CD4-positive, alpha-beta T cell treated with Interleukin-4 for 4 hours (primary cell): ENCODE data around the gene TRMU.
A peak's percentile ranks its signal among the peaks of the same experiment; 100 is the strongest.

Experiments used
- DNase-seq: peaks from one replicate; pipeline ENCODE4 v3.0.0-alpha.2; 2020

Gene TRMU

DNA sequence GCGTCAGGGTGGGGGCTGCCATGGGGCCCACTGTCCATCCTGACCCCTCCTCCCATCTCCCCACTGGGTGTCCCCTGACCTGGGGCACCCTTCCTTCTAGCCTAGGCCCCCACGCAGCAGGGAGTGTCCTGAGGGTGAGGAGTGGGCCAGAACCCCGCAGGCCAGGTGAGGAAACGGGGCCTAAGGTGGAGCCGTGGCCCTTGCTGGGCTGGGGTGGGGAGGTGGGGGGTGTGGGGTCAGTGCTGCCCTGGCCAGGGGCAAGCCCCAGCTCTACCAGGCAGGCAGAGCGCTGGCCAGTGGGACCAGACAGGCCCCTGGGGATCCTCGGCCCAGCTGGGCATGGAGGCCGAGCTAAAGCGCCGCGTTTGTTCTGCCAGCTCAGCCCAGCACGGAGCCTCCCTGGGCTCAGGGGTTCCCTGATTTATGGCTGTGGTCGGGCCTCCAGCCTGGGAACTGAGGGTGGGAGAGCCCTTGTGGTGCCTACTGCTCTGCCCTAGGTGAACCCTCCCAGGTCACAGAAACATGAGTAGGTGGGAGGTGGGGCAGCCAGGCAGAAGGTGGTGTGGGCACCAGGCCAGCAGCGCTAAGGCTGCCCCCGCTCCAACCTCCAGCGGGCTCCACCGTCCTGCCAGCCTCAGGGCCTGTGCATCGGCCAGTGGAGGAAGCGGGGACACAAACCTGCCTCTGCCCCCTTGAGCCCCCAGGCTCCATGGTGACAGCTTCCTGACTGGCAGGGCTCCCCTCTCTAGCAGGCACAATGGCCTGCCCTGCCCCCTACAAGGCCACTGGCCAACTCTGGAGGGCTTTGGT is 22.4 kb downstream of the TRMU start:
- DNase-seq = no peak

DNA sequence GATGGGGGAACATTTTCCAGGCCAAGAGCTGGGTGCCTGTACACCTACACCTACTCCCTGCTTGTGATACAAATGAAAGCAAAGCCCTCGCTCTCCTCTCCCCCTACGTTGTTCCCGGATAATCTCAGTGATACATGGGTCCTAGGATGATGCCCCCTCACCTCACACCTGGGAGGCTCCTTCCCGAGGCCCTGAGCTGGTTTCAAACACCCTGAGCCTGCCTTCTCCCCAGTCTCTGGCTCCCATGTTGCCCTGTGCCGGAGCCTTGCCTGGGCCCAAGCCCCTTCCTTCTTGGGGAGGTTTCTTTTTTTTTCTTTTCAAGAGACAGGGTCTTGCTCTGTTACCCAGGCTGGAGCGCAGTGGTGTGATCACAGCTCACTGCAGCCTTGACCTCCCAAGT is 23.3 kb downstream of the TRMU start:
- no peak for DNase-seq

DNA sequence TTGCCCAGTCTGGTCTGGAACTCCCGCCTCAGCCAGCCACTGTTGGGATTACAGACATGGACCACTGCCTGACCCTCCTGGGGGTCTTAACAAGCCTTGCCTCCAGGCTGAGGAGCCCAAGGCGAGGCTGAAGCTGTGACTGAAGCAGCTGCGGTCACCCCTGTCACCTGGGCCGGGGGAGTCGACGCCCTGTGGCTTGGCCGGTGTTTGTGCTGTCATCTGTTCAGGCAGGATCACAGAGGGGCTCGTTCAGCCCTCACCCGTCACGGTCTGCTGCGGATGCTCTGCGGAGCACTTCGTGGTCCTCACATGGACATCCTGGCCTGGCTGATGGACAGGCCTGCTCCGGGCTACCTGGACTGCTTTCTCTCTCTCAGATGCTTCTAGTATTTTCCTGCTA is 23.8 kb downstream of the TRMU start:
- no peak for DNase-seq

DNA sequence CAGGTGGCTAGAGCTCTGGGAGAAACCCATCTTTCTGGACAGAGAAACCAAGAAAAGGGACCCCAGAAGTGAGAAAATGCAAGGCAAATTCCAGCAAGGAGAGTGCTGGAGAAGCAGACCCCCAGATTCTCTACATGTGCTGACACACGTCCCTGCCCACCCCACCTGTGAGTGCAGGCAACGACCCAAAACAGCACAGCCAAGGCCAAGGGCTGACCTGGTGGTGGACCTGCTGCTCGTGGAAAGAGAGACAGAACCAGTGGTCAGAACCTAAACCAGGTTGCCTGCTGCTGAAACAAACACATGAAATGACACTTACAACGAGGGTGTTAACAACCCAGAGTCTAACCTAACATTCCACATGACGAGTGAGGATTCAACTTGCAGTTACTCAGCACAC is 24.6 kb downstream of the TRMU start:
- DNase-seq = no peak

DNA sequence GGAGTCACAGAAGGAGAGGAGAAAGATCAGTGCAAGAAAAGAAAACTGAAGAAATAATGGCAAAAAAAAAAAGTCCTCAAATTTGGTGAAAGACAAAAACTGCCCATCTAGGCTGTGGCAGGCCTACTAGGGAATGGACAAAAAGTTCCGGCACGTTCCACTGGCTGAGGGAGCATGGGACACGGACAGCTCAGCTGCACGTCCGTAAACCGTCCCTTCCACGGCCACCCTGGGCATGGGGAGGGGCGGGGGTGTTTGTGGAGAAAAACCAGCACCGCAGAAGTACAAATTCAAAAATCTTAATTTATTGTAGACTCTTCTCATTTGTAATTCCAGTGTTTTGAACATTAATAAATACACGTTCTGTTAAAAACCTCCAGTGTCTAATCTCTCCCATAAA is 25.4 kb downstream of the TRMU start:
- no peak for DNase-seq

DNA sequence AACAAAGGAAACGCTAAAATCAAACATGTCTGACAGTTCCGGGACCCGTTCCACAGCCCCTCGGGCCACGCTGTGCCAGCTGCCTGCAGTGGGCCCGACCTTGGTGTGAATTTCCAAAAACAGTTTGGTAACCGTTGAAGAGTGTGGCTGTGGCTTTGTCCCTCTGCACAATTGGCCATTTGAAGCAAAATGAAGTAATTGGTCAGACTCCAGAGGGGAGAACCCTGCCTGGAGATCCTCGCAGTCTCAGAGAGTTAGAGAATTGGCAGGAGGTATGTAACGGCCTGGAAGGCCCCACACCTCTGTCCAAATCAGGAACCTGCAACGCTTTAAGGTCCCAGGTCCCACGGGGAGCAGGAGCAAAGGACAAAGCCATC is 26.3 kb downstream of the TRMU start:
- DNase-seq = no peak

DNA sequence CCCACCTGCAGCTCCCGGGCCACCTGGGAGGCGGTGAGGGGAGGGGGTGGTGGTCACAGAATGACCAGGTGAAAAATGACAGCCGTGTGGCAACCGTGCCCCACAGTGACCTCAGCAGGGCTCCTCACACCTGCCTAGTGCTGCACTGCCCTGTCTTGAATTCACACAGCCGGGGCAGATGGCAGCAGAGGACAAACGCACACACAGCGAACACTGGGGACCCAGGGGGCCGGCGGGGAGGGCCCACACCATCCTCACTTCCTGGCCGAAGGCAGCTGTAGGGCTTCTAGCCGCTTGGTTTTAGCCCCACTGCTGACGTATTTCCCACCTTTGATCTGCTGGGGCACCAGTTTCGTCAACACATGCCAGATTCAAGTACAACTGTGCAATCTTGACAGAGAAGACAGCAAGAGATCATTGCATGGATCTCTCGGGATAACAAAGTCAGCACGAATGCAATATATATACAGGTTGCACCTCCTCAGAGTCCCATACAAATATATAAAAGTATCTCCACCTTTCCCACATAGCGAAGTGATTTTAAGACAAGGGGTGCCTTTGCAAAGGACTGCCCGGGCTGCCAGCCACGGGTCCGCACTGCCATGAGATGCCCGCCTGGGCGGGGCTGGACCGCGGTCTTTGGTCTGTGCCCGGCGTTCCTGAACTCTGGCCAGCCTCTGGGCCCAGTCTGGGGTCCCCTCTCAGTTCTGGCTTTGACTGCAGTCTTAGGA is 26.9 kb downstream of the TRMU start:
- DNase-seq = no peak

DNA sequence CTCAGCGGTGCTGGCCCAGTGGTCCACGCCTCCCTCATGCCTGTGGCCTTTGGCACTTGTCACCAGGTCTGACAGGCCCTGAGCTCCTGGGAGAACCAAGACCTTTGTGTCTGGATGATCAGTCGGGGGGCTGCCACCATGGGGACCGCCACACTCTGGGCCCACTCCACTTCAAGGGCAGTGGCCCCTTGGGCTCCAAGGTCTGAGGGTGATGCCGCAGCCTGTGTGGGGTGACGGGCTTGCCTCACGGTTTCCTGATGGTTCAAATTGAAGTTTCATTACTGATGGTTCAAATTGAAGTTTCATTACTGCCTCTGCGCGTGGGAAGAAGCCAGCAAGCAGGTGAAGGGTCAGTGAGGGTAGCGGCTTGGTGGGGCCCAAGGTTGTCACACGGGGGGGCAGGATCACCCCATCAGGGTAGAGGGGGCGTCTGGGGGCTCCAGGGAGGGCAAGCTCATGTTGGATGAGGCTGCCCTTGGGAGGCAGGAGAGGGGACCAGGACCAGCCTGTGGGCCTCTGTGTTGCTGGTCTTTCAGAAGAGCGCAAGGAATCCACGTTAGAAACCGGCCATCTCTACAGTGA is 27.5 kb downstream of the TRMU start:
- no peak for DNase-seq

DNA sequence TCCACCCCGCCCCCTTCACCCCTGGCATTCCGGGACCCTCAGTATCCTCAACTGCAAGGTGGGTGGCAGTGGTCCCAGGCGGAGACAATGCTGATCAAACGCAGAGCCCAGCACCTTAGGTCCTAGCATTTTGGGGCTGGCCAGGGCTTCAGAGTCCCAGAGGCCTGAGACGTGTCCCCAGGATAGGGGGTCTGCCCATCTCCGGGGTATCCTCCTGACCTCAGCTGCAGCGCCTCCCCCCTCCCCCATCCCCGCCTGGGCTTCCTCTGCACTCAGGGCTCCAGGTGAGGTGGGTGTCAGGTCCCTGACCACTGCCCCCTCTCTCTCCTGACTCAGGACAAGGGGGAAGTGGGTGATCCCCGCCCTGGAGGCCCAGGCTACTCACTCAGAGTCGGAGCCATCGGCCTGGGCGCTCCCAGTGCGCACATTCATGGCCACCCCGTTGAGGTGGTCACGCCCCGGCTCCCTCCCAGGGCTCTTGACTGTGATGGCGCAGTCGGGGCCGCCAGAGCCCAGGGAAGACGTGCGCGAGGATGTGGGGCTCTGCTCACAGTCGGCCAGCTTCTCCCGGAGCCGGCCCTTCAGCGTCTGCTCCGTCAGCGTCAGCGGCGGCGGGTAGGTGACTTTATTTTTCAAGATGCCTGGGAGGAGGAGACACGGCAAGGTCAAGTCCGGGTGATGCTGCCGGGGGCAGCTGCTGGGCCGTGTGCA is 28.3 kb downstream of the TRMU start:
- no peak for DNase-seq

DNA sequence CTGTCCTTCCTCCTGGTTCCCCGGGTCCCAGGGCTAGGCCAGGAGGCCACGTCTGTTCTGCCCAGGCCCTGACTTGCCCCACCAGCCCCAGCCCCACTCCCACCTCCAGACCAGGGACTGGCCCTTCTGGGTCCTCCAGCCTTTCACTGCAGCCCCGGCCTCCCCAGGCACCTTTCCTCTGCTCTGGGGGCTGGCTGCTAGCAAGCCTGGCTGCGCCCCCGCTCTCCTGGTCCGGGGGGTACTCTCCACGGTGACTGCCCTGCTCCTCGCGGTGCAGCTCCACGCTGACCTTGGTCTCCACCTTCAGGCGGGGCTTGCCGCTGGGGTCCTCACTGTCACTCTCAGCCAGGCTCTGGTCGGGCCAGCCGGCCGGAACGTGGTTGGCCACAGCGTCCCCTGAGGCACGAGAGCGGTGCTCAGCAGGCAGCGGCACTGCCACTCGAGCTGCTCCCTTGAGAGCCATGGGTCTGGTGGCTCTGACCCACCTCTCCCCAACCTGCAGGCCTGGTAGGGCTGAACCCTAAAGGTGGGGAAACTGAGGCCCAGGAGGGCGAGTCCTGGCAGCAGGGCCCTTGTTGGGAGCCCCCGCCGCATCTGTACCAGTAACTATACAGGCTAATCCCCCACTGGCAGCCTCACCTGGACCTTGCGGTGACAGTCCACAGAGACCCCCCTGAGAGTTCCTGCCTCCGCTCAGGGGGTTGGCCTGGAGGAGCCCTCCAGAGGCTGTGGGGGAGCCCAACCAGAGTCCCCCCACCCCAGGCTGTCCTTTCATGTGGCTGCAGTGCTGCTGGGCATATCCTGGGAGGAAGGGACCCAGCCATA is 29.0 kb downstream of the TRMU start:
- no peak for DNase-seq

DNA sequence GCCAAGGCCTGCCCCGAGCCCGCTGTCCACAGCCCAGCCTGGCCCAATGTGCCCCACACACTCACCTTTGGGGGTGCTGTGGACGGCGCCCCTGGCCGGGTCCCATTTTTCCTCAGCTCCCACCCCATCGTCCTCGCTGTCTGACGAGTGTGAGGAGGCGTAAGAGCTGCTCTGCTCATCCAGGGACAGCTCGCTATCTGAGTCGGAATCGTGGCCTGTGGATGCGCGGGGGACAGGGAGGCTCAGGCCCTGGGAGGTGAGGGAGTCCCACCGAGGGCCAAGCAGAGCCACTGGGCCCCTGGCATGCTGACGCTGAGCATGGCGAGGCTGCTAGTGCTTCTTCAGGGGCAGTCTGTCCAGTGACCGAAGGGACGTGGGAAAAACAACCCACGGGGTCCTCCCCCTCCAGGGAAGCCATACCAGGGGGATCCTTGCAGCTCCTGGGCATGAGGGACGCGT is 29.7 kb downstream of the TRMU start:
- DNase-seq = no peak

DNA sequence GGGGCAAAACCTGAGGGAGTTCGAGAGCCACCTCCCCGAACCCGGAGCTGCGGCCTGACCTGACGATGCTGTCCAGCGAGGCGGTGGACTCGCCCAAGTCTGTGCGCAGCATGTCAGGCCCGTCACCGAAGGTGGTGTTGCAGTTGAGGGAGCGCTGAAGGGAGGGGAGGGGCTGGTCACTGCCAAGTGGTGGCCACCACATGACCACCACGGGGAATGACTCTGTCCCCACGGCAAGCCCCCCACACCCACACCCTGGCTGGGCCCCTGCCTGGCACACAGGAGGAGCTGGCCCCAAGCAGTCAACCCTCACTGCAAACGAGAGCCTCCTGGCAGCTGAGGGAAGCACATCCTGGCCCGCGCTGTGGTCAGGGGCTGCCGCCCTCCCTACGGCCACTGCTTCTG is 30.8 kb downstream of the TRMU start:
- DNase-seq = no peak

DNA sequence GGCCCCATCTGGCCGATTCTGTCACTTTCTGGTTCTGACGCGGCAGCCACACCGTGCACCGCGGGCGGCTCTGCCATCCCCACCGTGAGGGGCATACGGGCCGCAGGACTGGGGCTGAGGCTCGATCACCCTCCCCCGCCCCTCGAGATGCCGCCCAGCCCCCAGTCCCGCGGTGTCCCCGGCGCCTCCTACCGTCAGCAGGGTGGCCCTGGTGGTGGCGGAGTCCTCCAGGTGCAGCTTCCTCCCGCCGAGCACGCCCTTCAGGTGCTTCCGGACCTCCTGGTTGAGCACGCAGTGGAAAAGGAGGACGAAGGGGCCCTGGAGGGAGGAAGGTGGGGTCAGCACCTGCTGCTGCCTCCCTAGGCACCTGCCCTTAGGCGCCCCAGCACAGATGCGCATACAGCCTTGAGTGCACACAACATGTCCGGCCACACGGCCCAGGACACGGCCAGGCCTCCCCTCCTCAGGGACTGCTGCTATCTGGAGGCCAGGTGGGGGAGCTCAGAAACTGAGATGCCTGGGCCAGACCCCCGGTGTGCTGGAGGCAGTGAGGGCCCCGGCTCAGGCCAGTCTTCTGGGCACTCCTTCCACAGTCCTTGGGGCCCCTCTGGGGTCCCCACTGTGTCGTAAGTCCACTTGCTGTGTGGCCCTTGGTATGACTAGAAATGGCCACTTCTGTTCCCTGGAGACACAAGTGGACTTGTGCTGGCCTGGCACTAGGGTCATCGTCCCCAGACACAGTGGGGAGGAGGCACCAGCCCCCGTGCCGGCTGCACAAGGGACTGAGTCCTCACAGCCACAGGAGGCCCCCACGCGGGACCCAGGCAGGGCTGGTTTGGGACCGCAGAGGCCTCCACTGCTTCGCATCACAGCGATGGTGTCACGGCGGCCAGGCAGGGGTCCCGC is 31.5 kb downstream of the TRMU start:
- no peak for DNase-seq

DNA sequence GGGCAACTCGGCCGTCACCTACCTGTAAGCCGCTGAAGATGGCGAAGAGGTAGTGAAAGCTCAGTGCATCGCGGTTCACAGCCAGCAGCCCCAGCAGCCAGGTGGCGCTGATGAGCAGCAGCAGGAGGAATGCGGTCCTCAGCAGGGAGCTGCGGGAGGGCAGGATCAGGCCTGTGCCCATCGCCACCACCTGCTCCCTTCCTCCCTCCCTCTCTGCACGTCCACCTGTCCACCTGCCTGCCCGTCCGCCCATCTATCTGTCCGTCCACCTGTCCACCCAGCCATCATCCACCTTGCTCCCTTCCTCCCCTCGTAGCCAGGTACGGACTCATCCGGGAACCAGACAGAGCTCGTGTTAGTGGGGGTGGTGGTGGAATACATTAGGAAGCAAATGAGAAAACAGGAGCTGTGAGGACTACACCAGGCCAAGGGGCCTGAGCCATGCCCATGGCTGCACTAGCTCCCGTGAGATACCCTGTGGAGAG is 32.2 kb downstream of the TRMU start:
- DNase-seq = peak; percentile 57

DNA sequence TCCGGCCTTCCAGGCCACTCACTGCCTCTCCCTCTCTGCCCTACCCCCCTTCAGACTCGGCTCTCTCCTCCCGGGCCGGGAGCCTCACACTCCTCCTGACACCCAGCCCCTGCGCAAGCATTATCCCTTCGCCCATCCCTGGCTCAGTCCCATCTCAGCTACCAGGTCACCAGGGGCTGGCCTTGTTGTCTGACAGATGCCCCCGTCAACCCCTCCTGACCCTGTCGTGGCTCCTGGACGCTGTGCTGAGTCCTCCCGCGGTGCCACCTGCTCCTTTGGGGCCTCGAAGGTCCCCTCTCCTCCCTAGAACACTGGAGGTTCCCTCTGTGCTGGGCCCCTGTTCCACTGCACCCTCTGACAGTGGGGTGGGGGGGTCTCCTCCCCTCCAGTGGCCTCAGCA is 32.9 kb downstream of the TRMU start:
- DNase-seq = no peak

DNA sequence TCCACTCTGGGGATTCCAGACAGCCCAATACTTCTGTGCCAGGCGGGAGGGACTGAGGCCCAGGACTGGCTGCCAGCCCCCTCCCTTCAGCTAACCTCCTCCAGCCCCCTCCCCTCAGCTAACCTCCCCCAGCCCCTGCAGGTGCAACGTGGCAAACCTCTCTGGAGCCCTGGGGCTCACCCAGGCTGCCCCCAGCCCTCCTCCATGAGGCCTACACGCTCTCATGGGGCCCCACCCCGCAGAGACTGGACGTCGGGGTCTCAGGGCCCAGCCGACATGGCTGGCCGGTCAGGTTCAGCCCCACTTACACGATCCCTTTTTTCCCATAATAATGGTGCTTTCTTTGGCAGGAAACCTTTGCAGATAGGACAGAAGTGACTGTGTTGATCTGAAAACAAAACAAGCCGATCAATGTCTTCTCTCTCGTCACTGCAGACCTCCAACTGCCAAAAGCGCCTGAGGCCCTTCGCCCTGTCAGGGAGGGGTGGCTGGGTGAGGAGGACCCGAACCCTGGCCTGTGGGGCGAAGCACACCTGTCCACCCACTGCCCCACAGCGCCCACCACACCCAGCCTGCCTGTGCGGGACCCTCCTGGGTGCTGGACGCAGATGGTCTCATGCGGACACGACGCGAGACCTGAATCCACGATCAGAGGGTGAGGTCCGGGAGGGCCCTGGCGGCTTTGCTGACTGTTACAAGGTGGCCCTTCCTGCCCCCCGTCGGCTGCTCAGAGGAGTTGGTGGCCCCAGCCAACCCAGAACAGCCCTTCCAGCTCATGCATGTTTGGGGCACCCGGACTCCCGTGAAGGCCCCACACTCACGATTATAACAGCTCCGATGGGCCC is 33.6 kb downstream of the TRMU start:
- no peak for DNase-seq

DNA sequence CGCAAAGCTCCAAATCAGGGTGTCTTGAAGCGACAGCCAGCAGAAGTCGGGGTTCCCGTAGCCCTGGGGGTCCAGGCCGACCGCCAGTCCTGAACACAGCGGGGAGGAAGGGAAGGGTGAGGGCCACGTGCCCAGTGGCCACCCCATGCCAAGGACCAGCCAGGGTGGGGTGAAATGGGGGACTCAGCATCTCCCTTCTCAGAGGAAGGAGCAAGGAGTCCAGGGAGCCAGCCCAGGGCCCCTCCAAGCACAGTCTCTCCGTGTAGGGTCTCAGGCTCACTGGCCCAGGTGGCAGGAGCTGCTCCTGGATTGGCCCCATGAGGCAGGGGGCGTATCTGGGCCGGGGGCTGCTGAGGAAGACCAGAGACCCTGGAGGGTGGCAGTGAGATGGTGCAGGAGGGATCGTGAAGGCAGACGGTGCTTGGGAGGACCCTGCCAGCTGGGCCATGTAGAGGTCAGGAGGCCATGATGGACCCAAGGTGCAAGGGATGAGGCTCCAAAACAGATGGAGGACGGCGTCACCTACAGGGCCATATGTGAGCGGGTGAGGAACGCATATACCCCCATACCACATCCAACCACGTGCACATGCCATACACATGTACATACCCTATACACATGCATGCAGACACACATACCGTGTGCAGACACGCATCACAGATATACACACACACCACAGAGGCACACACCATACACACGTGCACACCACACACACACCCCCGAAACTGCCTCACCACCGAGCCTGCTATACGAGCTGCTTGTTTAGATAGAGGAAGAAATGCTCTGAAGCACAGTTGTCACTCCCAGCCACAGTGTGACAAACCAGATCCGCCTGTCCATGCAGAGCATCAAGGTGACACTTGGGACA is 34.4 kb downstream of the TRMU start:
- DNase-seq = peak; percentile 29

DNA sequence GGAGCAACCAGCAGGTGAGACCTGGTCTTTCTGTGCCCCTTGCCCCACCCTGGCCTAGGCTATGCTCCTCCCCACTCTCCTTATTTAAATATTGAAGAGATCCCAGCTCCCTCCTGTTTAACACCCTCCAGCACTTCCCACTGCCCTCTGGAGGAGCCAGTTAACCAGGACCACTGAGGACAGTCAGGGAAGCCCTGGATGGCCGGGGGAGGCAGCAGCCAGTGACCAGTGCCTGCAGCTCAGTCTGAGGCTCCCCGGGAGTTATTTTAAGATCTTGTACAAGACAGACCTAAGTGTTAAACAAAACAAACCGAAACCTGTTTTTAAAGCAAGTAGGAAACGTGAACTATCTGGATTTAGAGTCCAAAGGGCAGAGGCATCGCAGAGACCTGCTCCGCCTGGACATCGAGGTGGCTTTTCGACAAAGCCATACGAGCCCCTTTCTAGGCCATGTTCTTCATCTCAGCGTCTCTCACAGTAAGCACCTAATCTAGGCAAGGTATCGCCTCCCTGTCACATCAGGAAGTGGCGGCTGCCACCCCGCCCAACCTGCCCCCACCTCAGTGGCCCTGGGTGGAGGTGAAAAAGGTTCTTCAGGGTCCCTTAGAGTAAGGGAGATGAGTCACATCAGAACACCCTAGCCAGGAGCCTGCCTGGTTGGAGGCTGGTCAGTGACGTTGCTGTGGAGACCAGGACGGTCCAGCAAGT is 35.2 kb downstream of the TRMU start:
- DNase-seq = peak; percentile 77
